IMR-90 (cell line): ENCODE results near the gene FAHD2A. TPM values are rescaled to one million over a fixed set of nuclear protein-coding genes. Genes with fewer than 3 reads are reported as not detected.

Experiments
- ATAC-seq: fragments of 200-7000 bp; cut with Tn5 transposase; 2 replicates; pipeline ENCODE4 v1.9.1; 2020; ENCODE audit warnings: low read depth, mild to moderate bottlenecking, moderate library complexity
- BruUV-seq: library from RNA; stranded (reverse); fragments of 400-500 nt; replicated peaks from 2 replicates; lab custom pipeline; 2021; lab: Mats Ljungman, UMichigan
- CTCF ChIA-PET: fragments of 300-600 bp; formaldehyde crosslinking; extraction: SDS; loops from one replicate; lab custom pipeline; 2021; ENCODE audit warnings: antibody characterized with exemption; lab: Yijun Ruan, JAX
- POLR2A ChIA-PET: fragments of 300-600 bp; sonication (Branson Sonifier 250); formaldehyde crosslinking; loops from one replicate; lab custom pipeline; 2022; ENCODE audit warnings: antibody characterized with exemption; ENCODE audit not compliant: unreplicated experiment; lab: Charles Lee
- DNase-seq: peaks from one replicate; pipeline ENCODE4 v3.0.0; 2013
- H2AFZ ChIP-seq: replicated peaks from 2 replicates; pipeline ENCODE3; 2013; ENCODE audit warnings: low read length, mild to moderate bottlenecking; ENCODE audit not compliant: poor library complexity
- H2AK5ac ChIP-seq: 2 replicates; pipeline ENCODE4 v1.6.1; 2013; ENCODE audit warnings: low read depth, low read length, inconsistent platforms
- H2AK9ac ChIP-seq: replicated peaks from 2 replicates; pipeline ENCODE3; 2013; ENCODE audit warnings: mild to moderate bottlenecking, low read depth, low read length, moderate library complexity; ENCODE audit not compliant: poor library complexity
- H2BK120ac ChIP-seq: 2 replicates; pipeline ENCODE4 v1.6.1; 2013; ENCODE audit warnings: low read depth, low read length, inconsistent platforms
- H2BK15ac ChIP-seq: 3 replicates; pipeline ENCODE4 v1.6.1; 2013; ENCODE audit warnings: low read depth, low read length, inconsistent platforms
- H2BK20ac ChIP-seq: 2 replicates; pipeline ENCODE4 v1.6.1; 2013; ENCODE audit warnings: low read depth, mild to moderate bottlenecking, inconsistent platforms, low read length, moderate library complexity
- H2BK5ac ChIP-seq: 2 replicates; pipeline ENCODE4 v1.6.1; 2013; ENCODE audit warnings: mild to moderate bottlenecking, low read depth, low read length, inconsistent platforms; ENCODE audit not compliant: poor library complexity, severe bottlenecking
- H3K14ac ChIP-seq: replicated peaks from 2 replicates; pipeline ENCODE4 v1.6.1; 2013; ENCODE audit warnings: low read depth, low read length, inconsistent platforms
- H3K18ac ChIP-seq: 2 replicates; pipeline ENCODE4 v1.6.1; 2013; ENCODE audit warnings: low read depth, low read length, control low read depth
- H3K23ac ChIP-seq: 2 replicates; pipeline ENCODE4 v1.6.1; 2013; ENCODE audit warnings: low read depth, low read length, inconsistent platforms
- H3K27ac ChIP-seq: 2 replicates; pipeline ENCODE4 v1.5.1; 2013; ENCODE audit warnings: mild to moderate bottlenecking, control low read depth, low read length; ENCODE audit not compliant: insufficient read depth
- H3K27me3 ChIP-seq: 2 replicates; pipeline ENCODE4 v1.6.1; 2013; ENCODE audit warnings: low read length; ENCODE audit not compliant: control insufficient read depth, insufficient read depth
- H3K36me3 ChIP-seq: 2 replicates; pipeline ENCODE4 v1.6.1; 2013; ENCODE audit warnings: low read length, mixed read lengths; ENCODE audit not compliant: control insufficient read depth, insufficient read depth
- H3K4ac ChIP-seq: 2 replicates; pipeline ENCODE4 v1.6.1; 2013; ENCODE audit warnings: low read depth, low read length, inconsistent platforms
- H3K4me1 ChIP-seq: 2 replicates; pipeline ENCODE4 v1.6.1; 2013; ENCODE audit warnings: low read length, mixed read lengths; ENCODE audit not compliant: control insufficient read depth, insufficient read depth
- H3K4me2 ChIP-seq: 2 replicates; pipeline ENCODE4 v1.6.1; 2013; ENCODE audit warnings: low read depth, mild to moderate bottlenecking, control low read depth, low read length, moderate library complexity
- H3K4me3 ChIP-seq: 2 replicates; pipeline ENCODE4 v1.5.1; 2013; ENCODE audit warnings: low read depth, mild to moderate bottlenecking, control low read depth, low read length, moderate library complexity; ENCODE audit not compliant: insufficient read depth
- H3K56ac ChIP-seq: 2 replicates; pipeline ENCODE4 v1.6.1; 2013; ENCODE audit warnings: low read length, inconsistent platforms; ENCODE audit not compliant: insufficient read depth; ENCODE audit errors: extremely low read depth
- H3K79me1 ChIP-seq, 2 experiments: 2 replicates each; pipeline ENCODE4 v1.6.1; 2013; ENCODE audit warnings: low read length in 2 of 2, inconsistent platforms in 1 of 2, low read depth in 1 of 2
- H3K9ac ChIP-seq: 2 replicates; pipeline ENCODE4 v1.6.1; 2013; ENCODE audit warnings: low read depth, low read length, control low read depth
- H3K9me1 ChIP-seq: 2 replicates; pipeline ENCODE4 v1.6.1; 2013; ENCODE audit warnings: low read length, inconsistent platforms; ENCODE audit not compliant: insufficient read depth
- H3K9me3 ChIP-seq: 2 replicates; pipeline ENCODE4 v1.6.1; 2013; ENCODE audit warnings: low read length; ENCODE audit not compliant: control insufficient read depth, insufficient read depth
- H4K20me1 ChIP-seq: 2 replicates; pipeline ENCODE4 v1.6.1; 2013; ENCODE audit warnings: low read length, inconsistent platforms; ENCODE audit not compliant: insufficient read depth
- H4K5ac ChIP-seq: 2 replicates; pipeline ENCODE4 v1.6.1; 2013; ENCODE audit warnings: mild to moderate bottlenecking, low read depth, low read length, control low read depth
- H4K8ac ChIP-seq, 2 experiments: 2 replicates each; pipeline ENCODE4 v1.6.1; 2013; ENCODE audit warnings: low read depth in 2 of 2, low read length in 2 of 2, control low read depth in 1 of 2, inconsistent platforms in 1 of 2
- H4K91ac ChIP-seq: 2 replicates; pipeline ENCODE4 v1.6.1; 2013; ENCODE audit warnings: low read depth, low read length, inconsistent platforms; ENCODE audit not compliant: insufficient read depth
- BHLHE40 ChIP-seq: fragments of 150-350 bp; IDR thresholded peaks from 2 replicates; pipeline ENCODE4 v1.6.1; 2016; ENCODE audit warnings: mild to moderate bottlenecking, low read depth, low read length
- CTCF ChIP-seq: conservative IDR thresholded peaks from 2 replicates; pipeline ENCODE4 v1.5.1; 2012; ENCODE audit warnings: mild to moderate bottlenecking, low read depth, low read length, improper control_type of control experiment
- POLR2A ChIP-seq: IDR thresholded peaks from 2 replicates; pipeline ENCODE4 v1.6.1; 2012; ENCODE audit warnings: mild to moderate bottlenecking, low read depth, low read length
- RCOR1 ChIP-seq: IDR thresholded peaks from 2 replicates; pipeline ENCODE4 v1.6.1; 2012; ENCODE audit warnings: mild to moderate bottlenecking, low read length, improper control_type of control experiment; ENCODE audit not compliant: insufficient replicate concordance
- SMC3 ChIP-seq: fragments of 150-350 bp; IDR thresholded peaks from 2 replicates; pipeline ENCODE4 v1.6.1; 2016; ENCODE audit warnings: low read depth, mild to moderate bottlenecking, antibody characterized with exemption, low read length, moderate library complexity
- USF2 ChIP-seq: fragments of 150-350 bp; IDR thresholded peaks from 2 replicates; pipeline ENCODE4 v1.6.1; 2017; ENCODE audit warnings: mild to moderate bottlenecking, antibody characterized with exemption, low read length, low read depth
- WGBS, 2 experiments: methylation state at CpG; one replicate each; pipeline versions ENCODE4 v1.1.5 to v1.1.7; 2013; ENCODE audit warnings: missing lambda C conversion rate in 2 of 2; ENCODE audit not compliant: insufficient read length in 1 of 2; ENCODE audit errors: extremely low coverage in 2 of 2; 5-methylcytosine and 5-hydroxymethylcytosine counted together
- dilution Hi-C: fragments of 300-500 bp; cut with HindIII; formaldehyde crosslinking; loops from one replicate; pipeline ENCODE4 v1.14.3; 2018; ENCODE audit warnings: low sequenced_read_pairs; ENCODE audit not compliant: unreplicated experiment
- in situ Hi-C: fragments of 300-500 bp; cut with MboI; formaldehyde crosslinking; loops from 3 replicates; pipeline ENCODE4 v1.14.3; 2019; ENCODE audit warnings: low sequenced_read_pairs, inconsistent platforms, mixed read lengths
- intact Hi-C: fragments of 100-400 bp; cut with micrococcal nuclease; formaldehyde crosslinking; loops from 2 replicates; pipeline ENCODE4 v1.10.0; 2022
- polyA plus RNA-seq, 3 experiments: library from polyadenylated mRNA; depleted of rRNA; stranded (reverse); fragments of >200 nt; gene quantifications; 2 replicates each; pipeline ENCODE4 v1.2.3, GENCODE V29; 2012; ENCODE audit warnings: low replicate concordance in 1 of 3
- total RNA-seq: library from RNA; depleted of rRNA; stranded (reverse); fragments of >200 nt; gene quantifications from 2 replicates; pipeline ENCODE4 v1.2.3, GENCODE V29; 2012

The FAHD2A gene
- total and polyA plus RNA-seq, 2 of the 4 experiments (the other 2 are of a cell fraction) = 35.1 to 36.2 TPM

- no peak overlapping the region for H3K9ac ChIP-seq
- no peaks in the 10 kb centered on the region for H3K9me1 ChIP-seq
- no peak overlapping the region for H3K14ac ChIP-seq
- H3K27ac ChIP-seq = no peak overlapping the region
- no TSS peak for BruUV-seq
- H2BK20ac ChIP-seq = no peak overlapping the region
- H4K5ac ChIP-seq = no peak overlapping the region
- no peak overlapping the region for H2AFZ ChIP-seq
- H3K36me3 ChIP-seq = no peaks in the 10 kb centered on the region
- TF ChIP-seq RCOR1 = no peak
- no peak for TF ChIP-seq BHLHE40
- no peak for TF ChIP-seq CTCF
- no peak for TF ChIP-seq POLR2A
- no peak for TF ChIP-seq SMC3
- TF ChIP-seq USF2 = no peak
- ChIA-PET POLR2A (no interaction called here), CTCF (interaction anchor here (1.3 kb wide), 1 partner anchor 43 kb away, joined by 3 read pairs; no protein-coding TSS in a partner anchor)
- H4K8ac ChIP-seq = no peak overlapping the region
- no peak overlapping the region for H3K4me3 ChIP-seq
- no peaks in the 10 kb centered on the region for H3K79me1 ChIP-seq
- no peak for ATAC-seq
- H4K91ac ChIP-seq = no peak overlapping the region
- no peaks in the 10 kb centered on the region for H3K4me1 ChIP-seq
- H2AK9ac ChIP-seq = no peak overlapping the region
- H3K4ac ChIP-seq = no peak overlapping the region
- no peaks in the 10 kb centered on the region for H3K9me3 ChIP-seq
- H2AK5ac ChIP-seq = no peak overlapping the region
- H2BK15ac ChIP-seq = no peak overlapping the region
- in situ Hi-C loops (no loop called here), dilution Hi-C loops (no loop called here), intact Hi-C loops (no loop called here)
- peaks cover 3% of the 10 kb centered on the region for H3K27me3 ChIP-seq
- H3K56ac ChIP-seq = no peak overlapping the region
- no peak for DNase-seq
- no peak overlapping the region for H3K23ac ChIP-seq
- H3K4me2 ChIP-seq = no peak overlapping the region
- no peak overlapping the region for H2BK120ac ChIP-seq
- no CpG with 5 or more reads among the region's 7 CpGs for WGBS, 2 experiments
- no peaks in the 10 kb centered on the region for H4K20me1 ChIP-seq
- H2BK5ac ChIP-seq = no peak overlapping the region
- no peak overlapping the region for H3K18ac ChIP-seq
Observed at GRCh38 chr2:95387358-95387757, 15.2 kb upstream of the FAHD2A start.
